NCI-H1048 (cell line): ENCODE results near the gene TMEM151B.

ENCODE experiments used
- DNase-seq: peaks from one replicate; lab custom pipeline; 2025; lab: John Stamatoyannopoulos, UW

The TMEM151B gene

DNA sequence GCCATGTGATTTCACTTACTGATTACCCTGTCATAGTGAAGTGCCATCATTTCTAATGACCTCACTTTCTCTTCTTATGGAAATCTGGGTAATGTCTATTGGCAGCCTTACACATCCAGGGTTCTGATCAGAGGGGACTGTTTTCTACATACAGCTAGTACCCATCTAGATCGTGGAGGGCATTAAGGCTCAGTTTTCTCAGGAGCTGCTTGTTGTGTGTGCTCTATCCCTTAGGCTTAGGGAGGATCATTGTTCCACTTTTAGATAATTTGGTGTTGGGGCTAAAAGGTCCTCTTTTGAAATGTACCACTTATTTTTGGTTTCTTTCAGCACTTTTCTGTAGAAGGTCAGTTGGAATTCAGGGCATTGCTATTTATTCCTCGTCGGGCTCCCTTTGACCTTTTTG is 19.5 kb upstream of the TMEM151B start:
- DNase-seq: no peak

DNA sequence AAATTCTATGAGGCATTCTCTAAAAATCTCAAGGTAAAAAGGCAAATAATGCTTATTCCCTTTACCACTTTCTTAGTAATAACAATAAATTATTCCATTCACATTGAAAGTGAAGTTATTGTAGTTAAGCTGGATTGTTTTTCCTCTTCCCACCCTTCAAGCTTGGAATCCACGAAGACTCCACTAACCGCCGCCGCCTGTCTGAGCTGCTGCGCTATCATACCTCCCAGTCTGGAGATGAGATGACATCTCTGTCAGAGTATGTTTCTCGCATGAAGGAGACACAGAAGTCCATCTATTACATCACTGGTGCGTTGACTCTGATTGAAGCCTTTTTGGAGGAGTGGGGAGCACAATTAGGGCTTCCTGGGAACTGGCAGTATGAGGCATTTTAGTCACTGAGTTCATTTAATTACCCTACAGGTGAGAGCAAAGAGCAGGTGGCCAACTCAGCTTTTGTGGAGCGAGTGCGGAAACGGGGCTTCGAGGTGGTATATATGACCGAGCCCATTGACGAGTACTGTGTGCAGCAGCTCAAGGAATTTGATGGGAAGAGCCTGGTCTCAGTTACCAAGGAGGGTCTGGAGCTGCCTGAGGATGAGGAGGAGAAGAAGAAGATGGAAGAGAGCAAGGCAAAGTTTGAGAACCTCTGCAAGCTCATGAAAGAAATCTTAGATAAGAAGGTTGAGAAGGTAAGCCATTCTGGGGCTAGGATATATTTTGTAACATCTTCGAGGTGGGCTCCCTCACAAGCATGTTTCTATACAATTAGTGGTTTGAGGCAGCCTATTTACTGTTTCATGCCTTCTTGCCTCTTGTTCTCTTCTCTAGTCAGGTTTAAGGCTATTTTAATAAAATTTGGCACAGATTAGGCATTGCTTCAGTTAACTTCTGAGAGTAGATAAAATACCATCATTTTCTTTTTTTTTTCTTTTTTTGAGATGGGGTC is 18.4 kb upstream of the TMEM151B start:
- DNase-seq: no peak

DNA sequence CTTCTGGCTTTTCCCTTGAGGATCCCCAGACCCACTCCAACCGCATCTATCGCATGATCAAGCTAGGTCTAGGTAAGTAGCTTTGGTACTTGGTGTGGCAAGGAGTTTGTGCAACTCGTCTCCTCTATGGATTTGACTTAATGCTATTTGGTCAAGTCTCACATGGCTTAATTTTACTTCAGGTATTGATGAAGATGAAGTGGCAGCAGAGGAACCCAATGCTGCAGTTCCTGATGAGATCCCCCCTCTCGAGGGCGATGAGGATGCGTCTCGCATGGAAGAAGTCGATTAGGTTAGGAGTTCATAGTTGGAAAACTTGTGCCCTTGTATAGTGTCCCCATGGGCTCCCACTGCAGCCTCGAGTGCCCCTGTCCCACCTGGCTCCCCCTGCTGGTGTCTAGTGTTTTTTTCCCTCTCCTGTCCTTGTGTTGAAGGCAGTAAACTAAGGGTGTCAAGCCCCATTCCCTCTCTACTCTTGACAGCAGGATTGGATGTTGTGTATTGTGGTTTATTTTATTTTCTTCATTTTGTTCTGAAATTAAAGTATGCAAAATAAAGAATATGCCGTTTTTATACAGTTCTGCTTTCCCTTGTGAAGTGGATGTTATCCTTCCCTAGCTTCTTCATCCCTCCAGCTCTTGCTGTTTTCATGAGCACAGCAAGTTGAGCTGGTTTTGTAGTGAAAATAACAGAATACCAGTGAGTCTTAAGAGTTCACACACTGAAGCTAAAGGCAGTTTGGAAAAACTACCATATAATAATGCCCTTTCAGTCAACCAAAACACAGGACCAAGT is 16.7 kb upstream of the TMEM151B start:
- DNase-seq: no peak

DNA sequence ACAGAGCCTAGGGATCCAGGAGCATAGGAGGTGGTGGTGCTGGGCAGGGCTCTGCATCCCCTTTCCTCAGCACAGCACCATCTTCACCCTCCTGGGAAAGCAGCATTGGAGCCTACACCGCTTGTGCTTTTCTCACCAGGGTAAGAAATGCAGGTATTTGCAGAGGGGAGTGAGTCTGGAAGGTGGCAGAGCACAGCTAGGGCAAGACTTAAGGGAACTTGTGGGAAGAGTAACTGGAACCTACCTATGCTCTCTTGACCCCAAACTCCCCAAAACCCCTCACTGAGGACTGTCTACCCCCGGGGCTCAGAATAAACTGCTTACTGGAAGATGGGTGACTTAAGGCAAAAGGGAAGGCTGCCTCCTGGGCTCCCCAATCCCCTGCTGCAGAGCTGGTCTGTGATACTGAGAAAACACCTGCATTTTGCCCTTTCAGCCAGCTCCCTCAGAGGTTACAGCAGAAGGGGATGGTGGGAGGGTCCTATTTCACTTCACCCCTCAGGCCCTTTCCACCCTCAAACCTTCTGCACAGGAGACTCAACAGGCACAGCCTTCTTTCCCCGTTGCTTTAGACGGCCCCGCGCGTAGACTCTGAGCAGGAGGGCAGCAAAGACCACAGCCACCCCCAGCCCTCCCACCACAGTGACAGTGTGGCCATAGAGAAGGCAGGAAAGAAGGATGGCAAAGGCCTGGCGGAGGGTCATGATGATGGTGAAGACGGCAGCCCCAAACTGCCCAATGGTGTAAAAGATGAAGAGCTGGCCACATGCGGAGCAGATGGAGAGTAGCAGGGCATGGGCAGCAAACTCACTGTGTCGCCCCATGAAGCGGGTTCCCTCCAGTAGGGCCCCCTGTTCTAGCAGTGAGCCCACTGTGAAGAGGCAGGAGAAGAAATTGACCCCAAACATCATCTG is 15.8 kb upstream of the TMEM151B start:
- DNase-seq: no peak

DNA sequence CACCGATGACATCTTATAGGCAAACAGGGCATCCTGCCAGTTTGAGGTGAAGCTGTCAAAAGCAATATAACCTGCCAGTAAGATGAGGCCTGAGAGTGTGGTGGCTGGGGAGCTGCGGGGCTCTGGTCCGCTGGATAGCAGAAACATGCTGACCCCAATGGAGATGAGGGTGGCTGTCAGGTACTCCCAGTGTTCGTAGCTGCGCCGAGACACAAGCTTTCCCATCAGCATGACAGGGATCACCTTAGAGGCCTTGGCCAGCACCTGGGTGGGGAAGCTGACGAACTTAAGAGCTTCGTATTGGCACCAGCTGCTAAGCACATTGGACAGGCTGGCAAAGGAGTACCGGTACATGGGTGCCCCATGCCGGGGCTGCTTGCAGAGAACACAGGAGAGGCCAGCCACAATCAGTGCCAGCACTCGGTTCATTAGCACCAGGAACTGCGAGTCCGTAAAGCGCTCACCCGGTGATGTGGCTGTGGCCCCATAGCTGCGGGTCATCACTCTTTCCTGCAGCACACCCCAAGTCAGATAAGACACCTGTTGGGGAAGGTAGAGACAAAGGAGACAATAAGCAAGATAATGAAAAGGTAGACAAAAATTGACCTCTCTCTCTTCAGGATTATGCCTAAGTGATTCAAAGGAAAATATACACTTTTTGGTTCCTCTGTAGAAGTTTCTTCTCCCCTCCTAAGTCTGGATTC is 15.0 kb upstream of the TMEM151B start:
- DNase-seq: no peak

DNA sequence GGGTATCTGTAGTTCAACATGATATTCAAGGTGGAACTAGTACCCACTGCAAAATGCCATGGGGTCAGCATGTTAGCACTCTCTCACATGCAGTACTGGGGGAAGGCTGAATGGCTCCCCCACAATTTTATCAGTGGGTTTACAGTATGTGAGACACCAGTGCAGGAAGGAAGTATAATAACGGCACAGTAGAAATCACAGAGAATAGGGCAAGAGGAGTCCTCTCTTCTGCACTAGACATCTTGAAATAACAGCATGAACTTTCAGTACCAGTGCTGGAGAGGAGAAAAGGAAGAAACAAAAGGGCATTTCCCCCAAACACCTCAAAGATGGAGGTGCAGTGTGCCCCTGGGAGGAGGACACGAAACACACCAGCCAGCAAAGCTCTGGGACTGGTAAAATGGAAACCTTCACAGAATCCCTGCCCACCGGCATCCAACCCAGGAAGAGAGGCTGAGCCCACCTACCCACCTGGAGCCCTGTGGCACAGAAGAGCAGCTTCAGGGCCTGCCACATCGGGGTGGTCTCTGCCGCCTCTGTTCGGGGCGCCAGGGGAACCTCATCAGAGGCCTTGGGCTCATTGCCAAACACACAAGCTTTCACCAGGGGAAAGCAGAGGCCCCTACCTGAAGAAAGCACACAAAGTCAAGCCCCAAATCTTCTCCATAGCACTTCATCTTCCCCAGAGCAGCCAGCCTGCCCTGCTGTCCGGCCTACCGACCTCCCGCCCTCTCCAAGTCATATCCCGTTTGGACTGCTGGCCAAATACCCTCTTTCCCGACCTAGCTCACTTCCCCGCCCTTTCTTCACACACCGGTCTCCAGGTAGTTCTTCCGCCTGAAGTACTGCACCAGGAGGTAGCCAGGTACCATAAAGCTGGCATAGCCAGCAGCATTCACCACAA is 14.1 kb upstream of the TMEM151B start:
- no peak for DNase-seq

DNA sequence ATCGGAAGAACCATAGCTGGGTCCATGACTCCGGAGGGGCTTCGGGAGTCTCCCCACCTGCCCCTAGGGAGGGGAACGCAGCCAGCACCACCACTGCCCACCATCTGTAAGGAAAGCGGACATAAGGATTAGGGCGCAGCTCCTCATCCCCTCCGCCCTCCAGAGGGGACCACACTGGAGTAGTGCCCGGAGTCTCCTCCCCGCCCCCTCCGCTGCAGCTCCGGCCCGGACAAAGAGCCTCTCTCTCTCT is 13.6 kb upstream of the TMEM151B start:
- DNase-seq: no peak

DNA sequence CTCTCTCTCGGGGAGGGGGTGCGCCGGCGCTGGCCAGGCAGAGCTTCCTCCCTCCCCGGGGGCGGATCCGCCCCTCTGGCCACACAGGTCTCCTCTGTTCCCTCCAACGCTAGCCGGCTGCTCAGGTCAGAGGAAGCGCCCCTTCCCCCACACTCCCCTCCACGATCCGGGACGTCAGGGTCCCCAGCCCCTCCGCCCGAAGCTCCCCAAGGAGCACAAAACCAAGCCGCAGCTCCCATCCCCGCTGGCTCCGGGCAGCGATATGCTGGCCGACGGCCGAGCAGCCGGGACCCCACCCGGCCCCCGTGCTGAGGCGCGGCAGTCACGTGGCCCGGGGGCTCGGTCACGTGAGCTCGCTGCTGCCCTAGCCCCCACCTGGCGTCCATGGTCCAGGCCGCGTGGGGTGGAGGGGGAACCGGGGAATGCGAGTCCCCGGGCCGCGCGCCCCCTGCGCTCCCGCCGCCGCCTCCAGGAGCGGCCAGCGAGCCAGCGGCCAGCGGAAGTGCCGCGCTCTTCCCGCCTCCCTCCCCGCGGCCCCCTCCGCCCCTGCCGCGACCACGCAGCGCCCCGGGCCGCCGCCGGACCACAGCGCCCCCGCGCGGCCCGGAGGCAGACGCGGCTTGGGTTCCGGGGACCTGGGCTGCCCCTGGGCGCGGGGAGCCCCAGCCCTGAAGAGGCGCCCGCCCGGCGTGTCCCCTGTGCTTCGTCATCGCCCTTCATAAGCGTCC is 13.1 kb upstream of the TMEM151B start, which contains the start of gene SLC35B2:
Gene SLC35B2 (minus strand): TSS at position 504 of the 728 bp plus-strand sequence. CDS start 118 bp downstream, at position 386.
- DNase-seq: no peak

DNA sequence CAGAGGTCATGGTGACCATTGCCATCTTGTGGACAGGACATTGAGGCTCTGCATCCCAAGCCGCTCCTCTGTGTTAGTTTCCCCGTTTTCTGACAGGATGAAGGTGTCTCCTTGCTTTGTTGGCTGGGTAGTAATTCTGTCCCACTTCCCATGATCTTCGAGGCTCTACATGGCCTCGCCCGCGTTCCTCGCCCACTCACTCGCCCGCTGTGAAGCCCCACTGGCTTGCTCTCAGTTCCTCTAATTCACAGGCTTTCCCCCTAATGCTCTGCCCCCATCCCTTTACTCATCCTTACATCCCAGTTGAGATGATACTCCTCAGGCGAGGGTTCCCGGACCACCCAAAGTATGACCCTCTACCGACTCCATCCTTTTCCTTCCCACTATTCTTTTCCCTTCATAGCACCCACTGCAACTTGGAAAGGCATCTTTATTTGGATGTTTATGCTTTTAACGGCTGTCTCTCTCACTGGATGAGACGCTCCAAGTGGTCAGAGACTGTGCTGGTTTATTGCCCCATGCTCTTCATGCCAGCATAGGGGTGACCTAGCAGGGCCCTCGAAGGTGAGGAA is 12.4 kb upstream of the TMEM151B start:
- no peak for DNase-seq

DNA sequence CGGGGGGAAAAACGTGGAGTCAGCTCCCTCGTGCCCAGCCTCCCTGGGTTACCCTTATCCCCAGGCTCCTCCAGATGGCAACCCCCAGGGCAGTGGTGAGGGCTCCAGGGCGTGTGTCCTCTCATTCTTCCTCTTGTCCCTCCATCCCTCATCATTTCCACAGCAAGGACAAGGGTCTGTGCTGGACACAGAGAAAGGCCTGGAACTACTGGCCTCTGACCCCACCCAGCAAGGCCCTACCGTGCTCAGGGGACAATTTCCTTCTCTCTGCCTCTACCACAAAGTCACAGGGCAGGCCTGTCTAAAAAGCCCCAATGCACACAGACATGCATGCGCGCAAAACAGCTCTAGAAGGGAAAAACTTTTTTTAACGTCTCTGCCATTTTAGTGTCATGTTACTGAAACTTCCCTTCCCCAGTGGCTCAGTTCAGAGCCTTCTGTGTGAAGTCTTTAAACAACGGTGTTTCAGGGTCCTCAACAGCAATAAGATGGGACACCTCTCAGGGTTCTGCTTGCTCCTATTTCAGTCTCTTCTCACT is 11.9 kb upstream of the TMEM151B start:
- no peak for DNase-seq

DNA sequence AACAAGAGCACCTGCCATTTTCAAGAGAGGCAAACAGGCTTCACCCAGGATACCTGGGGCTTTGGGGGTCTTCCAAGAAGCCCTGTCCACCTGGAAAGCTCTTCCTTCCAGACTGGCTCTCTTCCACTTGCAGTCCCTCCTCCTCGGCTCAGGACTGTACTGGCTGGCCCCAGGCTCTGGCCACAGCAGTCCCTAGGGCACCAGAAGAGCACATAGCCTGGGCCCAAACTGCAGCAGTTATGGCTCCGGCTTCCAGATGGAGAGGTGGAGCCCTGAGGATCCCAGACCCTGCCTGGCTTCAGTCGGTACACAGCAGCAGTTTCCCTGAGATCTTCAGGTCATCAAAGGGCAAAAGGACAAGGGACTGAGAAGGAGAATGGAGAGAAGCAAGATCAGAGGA is 11.3 kb upstream of the TMEM151B start:
- no peak for DNase-seq

DNA sequence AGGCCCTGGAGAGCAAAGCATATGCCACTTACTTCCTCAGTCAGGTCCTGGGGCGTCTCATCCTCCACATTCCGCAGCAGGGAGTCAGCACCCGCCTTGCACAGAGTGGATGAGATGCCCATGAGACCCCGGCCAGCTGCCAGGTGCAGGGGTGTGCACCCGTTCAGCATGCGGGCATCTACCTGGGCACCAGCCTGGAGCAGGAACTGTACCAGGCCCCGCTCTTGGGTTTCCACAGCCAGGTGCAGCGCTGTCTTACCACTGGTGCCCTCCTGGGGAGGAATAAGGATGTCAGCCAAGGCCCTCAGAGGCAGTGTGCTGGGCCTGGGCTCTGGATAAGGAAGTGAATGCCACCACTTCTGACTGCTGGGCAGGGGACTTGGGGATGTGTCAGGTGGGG is 10.2 kb upstream of the TMEM151B start:
- DNase-seq: no peak

DNA sequence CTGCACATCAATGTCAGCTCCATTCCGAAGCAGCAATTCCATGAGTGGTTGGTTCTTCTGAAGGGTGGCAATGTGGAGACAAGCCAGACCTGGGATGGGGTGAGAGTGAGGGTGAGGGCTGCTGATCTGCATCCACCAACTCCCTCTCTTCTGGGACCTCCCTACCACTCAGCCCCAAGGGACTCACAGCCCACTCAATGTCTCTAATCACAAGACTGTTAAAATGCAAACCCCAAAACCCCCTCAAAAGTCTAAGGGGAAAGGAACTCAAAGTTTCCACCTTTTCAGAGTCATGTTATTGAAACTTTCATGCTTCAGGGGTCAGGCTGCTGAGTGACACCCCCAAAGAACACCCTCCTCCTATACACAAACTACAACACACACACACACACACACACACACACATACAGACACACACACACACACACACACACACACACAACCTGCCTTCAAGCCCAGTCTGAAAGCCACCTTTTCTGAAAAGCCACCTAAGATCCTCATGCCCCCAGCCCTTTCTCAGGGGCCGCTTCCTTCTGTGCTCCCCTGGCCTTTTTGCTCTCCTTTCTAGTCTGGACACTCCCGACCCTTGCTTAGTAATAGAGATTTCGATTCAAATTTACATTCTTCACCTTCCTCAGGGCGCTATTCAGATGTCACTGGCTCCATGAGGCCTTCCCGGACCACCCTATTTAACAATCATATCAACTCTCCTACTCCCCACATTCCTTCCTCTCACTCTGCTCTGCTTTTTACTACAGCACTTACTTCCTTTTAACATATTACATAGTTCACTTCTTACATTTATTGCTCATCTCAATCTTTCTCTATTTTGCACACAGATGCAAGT is 9.6 kb upstream of the TMEM151B start:
- no peak for DNase-seq

DNA sequence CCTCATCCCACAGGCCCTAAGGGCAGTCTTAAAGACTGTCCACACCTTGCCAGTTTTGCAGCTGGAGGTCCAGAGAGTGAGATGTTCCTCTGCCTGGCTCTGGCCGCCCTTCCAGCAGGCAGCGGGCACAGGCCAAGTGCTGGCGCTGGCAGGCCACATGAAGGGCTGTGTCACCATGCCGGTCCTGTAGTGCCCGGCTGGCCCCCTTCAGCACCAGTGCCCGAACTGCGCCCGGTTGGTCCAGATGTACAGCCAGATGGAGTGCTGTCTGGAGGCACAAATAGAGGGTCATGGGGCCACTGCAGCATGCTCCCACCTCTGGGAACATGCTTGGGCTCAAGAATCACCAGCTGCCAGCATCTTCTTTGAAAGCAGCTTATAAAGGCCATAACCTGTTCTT is 8.7 kb upstream of the TMEM151B start:
- DNase-seq: no peak

DNA sequence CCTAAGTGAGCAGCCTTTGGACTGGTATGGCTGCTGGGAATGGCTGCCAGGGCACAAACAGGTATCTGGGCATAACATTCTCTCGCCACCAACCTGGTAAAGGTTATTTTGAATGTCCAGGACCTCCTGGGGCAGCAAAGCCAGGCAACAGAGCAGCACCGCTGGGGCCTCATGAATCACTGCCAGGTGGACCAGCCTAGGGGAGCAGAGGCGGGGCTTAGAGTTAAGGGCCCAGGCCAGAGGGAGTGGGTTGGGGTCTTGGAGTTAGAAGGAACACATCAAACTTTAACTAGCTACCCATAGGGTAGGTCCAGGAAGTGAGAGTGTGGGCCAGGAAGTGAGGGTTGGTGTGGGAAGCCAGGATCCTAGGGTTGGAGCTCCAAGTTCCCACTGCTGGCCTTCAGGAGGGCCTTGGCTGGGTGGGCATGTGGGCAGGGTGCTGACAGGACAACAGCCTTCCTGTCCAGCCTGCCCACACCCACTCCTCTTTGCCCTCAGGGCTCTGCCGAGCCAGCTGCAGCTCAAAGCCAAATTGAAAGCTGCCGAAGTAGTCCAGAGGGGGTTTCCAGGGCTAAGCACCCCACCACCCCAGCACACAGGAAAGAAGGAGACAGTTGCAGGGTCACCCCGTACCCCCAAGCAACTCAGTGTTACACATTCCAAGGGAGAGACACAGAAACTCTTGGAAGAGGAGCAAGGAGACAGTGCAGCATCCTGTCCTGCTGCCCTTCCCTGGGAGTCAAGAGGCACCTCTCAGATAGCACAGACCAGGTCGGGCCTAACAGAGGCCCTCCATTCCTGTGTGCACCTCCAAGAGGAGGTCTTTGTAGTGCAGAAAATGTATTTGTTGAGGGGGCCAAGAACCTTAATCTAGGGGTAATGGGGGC is 7.5 kb upstream of the TMEM151B start:
- no peak for DNase-seq

DNA sequence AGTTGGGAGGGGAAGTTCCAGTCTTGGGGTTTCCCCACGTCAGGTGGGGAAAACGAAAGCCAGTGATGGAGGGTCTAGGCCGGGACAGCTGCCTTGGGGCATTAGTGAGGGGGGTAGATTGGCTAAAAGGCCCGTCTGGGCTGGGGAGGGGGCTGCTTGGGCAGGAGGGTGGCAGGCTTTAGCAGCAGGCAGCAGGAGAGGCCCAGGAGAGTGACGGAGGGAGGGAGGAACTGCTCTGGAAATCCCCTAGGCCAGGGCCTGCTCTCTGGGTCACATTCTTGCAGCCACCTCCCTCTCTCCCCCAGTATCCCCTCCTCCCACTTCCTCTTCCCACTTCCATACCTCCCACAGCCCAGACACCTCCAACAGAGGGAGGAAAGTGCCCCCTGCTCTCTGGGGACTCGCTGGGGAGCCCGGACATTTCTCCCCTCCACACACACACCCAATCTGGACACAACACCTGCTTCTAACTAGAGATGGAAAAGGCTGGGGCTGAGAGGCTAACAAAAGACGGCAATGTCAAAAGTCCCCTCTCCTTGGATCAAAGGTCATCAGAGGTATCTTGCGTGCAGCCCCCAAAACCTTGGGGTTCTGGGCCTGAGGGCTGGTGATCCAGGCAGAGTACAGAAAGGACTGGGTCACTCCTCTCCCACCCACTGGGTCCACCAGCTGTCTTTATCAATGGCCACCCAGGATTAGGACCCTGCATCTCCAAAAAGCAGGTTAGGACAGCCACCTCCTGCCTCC is 6.7 kb upstream of the TMEM151B start:
- DNase-seq: no peak
